Fibroblast of peridontal ligament (primary cell): ENCODE results near the gene BMX.

ENCODE experiments used
- DNase-seq: peaks from one replicate; pipeline ENCODE4 v3.0.0-alpha.2; 2010; ENCODE audit errors: extremely low read depth

The BMX gene

DNA sequence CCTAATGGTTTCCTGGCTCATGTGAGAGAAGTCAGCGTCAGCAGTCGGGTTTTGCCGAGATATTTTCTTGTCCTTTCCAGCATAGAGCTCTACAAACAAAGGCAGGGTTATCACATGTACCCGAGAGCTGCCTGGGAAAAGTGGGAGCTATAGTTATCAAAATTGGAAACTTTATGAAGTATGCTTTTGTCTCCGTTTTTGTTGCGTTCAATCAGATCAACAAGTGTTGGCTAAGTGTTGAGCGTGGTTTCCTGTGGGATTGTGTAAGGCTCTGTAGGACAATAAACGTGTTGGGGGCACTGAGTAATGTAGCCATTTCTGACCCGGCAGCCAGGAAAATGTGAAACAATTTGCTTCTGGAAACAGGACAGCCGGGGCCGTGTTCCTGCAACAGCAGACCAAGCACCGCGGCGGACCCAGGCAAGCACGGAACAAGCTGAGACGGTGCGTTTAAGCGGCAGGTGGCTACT, at the start of gene BMX:
TSS of gene BMX (plus strand) at position 311 of the 470 bp plus-strand sequence. CDS start 7,547 bp downstream, outside the sequence.
- DNase-seq: no peak

DNA sequence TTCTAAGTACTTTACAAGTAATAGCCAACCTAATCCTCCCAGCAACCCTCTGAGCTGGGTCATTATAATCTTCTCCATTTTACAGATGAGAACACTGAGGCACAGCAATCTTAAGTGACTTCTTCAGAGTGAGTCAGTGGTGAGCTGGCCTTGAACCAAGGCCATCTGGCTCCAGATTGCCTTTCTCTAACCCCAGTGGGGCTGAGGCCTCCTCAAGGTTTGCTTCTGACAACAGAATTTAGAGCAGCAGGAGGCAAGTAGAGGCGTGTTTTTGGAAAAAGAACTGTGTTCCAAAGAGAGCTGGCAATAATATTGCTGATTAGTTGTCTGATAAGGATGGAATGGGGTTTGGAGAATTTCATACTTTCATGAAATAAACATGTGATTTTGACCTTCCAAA, 48.7 kb upstream of the BMX start:
- peak; percentile 51 for DNase-seq

DNA sequence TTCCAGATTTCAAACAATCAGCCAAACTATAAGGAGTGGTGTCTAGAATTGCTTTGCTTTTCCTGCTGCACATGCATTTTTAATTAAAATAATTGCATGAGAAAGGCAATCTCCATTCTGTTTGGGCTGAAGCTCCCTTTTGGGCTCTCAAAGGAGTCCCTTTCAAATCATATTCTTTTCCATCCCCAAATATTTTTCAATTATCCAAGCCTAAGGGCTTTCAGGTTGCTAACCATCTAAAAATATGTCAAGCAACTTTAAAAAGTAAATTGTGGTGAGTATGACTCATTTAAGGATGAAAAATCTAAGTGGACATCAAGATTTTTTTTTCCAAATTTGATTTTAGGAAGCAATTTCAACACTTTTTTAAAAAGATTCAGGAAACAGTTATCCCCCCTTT, 35.9 kb upstream of the BMX start:
- DNase-seq: peak; percentile 66

DNA sequence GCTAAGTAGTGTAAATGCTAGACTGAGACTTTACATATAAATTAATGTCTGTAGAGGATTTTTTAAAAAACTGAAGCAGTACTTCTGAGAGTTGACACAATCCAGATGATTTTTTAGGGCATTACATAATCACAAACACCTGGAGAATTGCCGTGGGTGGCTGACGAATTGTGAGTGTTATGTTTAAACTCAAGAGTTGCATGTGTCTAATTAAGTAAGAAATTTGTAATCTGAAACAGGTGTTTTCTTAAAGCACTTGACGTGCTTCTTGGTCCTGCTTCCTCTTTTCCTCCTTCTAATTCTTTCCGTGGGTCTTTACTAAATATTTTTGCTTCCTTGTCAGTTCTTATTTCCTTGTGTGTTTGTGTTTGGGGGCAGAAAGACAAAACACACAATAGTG, 35.3 kb upstream of the BMX start:
- DNase-seq: peak; percentile 63

DNA sequence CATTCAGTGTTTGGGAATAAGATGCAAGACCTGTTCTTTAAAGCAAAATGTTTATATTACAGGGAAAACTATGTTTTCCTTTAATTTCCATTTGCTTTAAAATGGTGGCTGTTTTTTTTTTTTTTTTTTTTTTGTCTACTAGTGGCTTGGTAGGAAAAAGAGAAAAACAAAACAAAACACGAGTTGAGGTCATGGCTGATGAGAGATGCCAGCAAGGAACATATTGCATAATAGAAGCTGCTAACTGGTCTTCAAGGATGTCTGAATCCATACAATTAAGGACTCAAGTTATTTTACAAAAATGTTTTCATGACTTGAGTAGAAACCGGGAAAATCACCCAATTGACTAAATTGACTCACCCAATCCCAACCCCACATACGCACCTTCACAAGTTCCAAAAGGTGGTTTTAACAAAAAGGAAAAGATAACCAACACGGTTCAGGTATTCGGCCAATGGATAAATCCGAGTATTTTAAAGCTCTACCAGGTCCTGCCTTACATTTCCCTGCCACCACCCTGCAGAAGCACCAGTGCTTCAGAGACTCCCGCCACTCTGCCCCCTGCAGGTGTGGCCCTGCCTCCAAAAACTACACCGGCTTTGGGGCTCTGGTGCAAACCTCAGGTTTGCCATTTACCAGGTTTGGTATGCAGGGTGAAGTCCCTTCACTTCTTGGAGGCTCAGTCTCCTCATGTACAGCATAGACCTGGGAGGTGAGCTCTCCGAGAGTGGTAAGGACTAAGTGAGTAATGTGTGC, 34.5 kb upstream of the BMX start:
- peak; percentile 55 for DNase-seq

DNA sequence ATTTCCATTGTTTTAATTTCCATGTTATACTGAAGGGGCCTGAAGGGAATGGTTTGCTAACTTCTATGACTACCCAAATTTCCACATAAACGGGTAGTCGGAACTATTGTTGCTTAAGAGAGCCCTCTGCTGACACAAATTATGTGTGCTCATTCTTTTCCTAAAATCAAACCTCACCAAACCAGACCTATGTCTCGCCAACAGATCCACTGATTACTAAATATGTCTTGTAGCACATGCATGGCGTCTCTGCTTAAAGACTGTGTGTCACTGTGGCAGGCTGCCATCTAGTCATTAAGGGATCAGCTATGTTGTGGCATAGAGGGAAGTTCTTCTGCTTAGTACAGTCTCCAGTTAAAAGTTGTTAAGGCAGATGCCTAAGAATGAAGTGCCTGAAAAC, 32.6 kb upstream of the BMX start:
- DNase-seq: peak; percentile 84

DNA sequence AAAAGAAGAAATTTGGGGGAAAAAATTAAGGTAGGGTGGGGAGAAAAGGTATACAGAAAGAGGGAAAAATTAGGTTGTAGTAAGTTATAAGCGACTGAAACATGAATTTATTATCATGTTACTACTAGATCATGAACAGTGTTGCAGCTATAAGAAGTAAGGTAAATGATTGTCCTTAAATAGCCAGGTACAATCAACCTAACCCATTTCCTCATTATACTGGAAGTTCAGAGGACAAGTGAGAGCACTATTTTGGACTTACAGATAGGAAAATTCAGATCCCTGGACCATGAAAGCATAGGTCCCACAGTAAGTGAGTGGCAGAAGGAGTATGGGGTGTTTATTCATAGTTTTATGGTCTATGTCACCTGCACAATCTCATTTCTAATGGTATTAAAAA, 31.0 kb upstream of the BMX start:
- DNase-seq: no peak

DNA sequence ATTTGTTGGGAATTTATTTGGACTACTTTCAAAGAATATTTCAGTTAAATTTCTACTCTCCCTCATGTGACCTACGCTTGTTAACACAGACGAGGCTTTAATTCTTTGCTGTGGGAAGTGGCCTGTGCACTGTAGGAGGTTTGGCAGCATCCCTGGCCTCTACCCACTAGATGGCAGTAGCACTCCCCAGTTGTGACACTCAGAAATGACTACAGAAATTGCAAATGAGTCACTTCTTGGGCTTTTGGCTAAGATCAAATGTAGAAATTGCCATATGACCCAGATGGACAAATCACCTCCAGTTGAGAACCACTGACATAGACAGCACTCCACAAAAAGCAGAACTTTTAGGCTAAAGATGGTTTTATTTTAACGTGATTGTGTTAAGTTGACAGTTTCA, 29.6 kb upstream of the BMX start:
- peak; percentile 74 for DNase-seq

DNA sequence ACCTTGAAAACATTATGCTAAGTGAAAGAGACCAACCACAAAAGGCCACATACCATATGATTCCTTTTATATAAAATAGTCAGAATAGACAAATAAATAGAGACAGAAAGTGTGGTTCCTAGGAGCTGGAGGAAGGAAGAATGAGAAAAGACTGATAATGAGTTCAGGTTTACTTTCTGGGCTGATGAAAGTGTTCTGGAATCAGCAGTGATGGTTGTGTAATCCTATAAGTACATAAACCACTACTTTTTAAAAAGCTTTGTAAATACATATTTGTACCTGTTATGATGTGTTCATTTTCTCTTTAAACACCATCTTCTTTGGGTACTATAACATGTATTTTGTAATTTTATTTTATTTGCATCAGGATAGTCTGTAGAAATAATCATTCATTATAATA, 28.1 kb upstream of the BMX start:
- DNase-seq: no peak

DNA sequence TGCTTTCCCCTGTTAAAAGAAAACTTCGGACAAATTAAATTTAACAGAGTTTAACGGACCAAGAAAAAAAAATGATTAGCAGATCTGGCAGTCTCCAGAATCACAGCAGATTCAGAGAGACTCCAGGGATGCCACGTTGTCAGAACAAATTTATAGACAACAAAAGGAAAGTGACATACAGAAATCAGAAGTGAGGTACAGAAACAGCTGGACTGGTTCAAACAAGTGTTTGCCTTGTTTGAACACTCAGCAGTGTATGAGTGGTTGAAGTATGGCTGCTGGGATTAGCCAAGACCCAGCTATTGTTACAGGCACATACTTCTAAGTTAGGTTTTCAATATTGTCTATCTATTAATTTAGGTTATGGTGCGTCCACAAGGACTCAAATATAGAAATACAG, 26.6 kb upstream of the BMX start:
- no peak for DNase-seq

DNA sequence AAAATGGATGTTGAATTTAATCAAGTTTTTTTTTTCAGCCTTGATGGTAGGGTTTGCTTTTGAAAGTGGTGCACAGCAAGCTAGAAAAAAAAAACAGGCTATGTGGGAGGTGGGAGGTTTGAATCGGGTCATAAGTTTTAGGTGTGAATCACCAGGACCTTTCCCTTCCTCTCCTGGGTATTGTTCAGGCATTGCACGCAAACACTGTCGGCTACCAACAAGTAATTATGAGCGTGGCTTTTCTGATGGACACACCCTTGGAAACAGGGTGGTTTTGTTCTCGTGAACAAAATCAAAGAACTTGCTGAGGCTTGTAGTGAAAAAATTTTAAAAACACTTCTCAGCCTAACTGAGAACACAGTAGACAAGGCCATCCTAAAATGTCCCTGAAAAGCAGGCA, 25.6 kb upstream of the BMX start:
- no peak for DNase-seq

DNA sequence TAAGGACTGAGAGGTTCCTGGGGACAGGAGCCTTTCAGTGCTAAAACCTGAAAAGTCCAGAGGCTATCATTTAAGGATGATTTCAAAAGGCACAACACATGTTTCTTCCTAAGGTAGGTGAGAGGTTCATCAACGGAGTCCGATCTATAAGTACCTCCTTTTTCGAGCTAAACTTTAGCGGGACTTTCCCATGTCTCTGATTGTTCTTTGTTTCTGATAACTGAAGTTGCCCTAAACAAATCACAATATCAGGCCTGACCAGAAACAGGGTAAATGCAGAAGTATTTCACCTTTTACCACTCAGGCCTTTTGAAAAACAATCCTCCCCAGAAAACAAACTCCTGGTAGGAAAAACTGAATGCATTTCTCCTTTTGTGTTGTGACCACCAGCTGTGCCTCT, 25.1 kb upstream of the BMX start:
- no peak for DNase-seq

DNA sequence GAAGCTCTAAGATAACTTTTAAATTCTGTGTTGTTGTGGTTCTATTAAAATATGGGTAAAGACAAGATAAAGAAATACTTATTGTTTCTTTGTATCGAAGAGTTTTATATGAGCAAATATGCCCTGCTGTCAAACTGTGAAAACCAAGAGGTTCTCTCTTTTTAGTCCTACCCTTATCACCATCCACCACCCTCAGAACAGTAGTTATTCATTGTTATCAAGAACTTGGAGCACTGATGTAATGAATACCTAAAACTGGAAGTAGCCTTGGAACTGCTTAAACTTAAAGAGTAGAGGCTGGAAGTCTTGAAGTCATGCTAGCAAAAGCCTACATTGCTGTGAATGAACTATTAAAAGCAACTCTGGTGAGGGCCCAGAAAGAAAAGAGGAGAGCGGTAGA, 16.7 kb upstream of the BMX start:
- no peak for DNase-seq

DNA sequence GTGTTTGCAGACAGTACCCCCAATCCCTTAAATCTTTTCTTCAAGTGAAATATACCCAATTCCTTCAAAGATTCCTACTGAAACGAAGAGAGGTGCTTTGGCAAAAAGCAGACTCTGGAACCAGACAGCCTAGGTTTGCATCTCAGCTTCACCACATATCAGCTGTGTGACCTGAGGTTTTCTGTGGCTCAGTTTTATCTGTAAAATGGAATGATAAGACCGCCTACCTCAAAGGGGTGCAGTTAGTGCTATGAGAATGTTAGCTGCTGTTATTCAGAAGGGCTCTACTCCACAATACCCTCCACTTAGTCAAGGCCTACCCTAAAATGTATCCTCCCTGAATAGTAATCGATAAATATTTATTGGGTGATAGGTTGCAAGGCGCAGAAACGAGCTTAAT, 8.1 kb upstream of the BMX start:
- no peak for DNase-seq

DNA sequence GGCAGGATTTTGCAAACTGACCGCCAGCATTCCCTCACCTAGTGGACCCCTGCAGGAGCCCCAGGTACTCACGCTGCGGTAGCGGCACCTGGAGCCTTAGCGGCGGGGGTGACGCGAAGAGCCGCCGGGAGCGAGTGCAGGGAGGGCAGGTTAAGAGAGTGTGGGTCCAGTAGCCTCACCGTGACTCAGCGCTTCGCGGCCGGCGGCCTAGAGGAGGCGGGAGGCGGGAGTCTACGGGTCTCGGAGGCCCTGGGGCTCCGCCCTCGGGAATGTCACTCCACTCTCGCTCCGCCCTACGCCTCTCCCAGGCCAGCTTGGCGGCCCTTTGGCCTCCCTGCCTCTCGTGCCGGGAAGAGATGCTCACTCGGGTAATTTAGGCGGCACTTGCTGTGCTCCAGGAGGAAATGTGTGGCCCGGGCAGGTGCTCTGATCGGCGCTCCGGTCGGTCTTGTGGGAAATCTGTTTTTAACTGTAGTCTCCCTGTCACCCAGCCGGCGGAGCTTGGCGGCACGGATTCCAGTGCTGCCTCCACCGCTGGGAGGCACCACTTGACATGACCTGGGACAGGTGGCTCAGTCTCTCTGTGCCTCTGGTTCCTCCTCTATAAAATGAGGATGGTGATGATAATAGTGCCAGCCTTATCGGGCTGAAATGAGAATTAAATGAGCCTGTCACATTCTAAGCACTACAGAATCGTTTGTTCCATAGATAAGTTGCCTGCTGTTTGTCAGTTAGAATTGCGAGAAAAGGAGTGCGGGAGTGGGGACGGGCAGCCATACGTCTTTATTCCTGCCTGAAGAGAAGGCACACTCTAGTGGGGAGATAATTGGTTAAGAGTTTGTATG, 7.3 kb upstream of the BMX start, which contains the start of gene PIR:
TSS of gene PIR (minus strand) at position 216 of the 845 bp plus-strand sequence. CDS start 2,076 bp downstream, outside the sequence.
- peak; percentile 70 for DNase-seq

DNA sequence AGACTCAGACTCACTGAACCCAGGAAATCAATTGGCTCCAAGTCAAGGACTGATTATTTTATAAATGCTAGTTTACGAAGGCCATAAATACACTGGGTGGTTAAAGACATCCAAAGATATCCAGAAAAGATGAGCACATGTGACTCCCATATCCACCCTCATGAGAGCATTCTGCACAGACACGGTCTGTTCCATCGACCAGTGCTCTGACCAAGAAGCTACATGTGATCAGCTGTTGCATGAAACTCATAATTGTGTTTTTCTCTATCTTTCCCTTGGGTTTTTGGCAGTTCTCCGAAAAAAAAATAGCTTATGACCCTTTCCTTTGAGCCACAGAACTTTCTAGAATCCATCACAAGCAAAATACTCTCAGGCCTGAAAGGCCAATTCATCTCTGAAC, 4.8 kb upstream of the BMX start:
- no peak for DNase-seq

DNA sequence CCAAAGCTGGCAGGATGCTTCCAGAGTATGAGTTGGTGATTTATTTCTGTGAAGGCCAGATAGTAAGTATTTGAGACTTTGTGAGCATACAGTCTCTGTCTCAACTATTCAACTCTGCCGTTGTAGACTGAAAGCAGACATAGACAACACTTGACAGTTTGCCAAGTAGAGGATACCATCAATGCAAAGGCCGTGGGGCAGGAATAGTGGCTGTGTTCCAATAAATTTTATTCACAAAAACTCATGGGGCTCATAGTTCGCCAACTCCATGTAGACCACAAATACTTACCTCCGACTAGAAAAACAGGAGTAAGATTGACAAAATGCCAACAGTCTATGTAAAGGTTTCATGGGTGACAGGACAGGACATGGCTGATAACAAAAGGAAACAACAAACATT, 3.8 kb upstream of the BMX start:
- DNase-seq: no peak

DNA sequence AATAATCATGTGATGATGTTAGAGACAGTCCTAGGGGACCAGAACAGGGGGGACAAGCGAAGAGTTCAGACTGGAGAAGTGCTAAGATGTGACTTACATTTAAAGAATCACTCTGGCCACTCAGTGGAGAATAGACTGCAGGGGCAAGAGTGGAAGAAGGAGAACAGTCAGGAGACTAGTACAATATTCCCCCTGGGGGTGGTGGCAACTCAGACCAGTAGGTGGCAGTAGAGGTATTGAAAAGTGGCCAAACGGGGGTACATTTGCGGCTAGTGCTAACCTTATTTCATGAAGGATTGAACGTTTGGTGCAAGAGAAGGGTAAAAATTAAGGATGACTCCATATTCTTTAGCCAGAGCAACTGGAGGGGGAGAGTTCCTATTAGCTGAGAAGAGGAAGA, 2.7 kb upstream of the BMX start:
- peak; percentile 14 for DNase-seq

DNA sequence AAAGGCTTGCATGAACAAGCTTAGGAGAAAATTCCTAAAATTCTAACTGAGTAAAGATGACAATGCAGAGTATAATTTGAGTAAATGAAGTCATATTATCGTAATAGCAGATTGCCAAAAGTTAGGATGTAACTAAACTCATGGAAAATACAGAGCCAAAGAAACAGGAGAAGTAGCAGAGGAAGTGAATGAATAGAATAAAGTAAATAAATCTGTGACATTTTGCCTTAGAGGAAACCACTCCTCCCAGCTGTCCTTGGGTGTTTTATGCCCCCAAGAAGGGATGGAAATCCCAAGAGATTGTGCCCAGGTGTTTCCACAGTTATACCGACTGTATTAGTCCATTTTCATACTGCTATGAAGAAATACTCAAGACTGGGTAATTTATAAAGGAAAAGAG, 1.9 kb upstream of the BMX start:
- no peak for DNase-seq

DNA sequence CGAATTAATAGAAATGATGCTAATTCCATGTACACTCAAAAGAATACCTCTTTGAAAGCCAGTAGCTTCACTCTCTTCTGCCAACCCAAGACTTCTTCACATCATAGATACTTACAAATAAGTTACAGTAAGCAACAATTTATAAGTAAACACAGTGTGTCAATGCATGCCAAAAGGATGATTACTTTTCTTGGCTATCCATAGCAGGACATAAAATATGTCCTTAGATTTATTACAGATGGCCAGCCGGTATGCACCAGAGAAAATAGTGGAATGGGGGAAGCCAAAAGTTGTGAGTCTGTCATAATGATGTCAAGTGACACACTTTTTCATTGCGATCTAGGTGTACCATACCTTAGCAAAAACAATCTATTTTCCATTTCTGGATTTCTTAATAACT, 631 bp upstream of the BMX start:
- no peak for DNase-seq

DNA sequence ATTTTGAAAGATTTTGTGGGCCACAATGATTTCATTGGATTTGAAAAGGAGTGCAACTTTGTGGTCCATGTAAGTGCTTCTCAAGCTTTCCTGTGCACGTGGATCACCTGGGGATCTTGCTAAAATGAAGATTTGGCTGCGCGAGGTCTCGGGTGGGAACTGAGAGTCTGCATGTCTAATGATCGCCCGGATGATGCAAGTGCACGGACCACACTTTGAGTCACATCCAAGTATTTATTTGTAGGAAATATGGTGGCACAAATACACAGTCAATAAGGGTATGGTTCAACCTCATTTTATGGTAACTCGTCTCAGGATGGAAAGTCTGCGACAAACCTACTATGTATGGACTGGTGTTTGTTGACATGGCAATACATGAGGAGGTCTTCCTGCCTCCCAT, 899 bp downstream of the BMX start:
- DNase-seq: no peak

DNA sequence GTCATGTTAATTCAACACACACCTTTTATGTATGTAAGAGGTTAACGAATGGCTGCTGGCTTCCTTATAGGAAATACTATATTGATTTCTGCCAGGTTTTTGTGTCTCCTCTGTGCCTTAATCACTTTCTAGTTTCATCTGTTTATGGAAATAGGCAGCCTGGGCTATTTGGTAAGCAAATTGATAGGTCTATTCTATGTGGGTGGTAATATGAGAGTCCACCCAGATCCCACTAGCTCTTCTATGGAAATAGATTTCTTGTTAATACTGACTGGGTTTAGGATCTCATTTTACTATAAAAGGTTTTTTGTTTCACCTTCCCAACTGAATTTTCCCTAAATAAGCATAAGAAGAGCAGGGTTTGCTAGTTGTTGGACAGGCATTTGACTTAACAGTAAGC, 4.1 kb downstream of the BMX start:
- no peak for DNase-seq

DNA sequence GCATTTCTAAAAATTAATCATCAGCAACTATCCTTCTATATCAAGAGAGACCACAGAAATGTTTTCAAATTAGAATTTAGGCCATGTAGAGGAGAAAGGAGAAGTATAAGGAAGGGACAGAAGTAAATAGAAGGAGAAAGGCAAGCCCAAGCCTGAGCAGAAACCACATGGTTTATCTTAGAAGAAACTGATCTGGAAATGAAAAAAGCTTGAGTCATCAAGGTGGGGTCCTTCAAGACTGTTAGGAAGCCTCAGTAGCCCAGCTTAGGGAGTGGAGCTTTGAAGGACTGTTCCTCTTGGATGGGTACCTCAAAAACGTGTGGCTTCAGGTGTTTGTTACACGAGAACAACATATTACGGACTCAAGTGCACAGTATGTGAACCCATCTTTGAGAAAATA, 4.5 kb downstream of the BMX start:
- DNase-seq: no peak
